K562 (cell line): ENCODE results near the gene SYF2. TPM values are rescaled to one million over a fixed set of nuclear protein-coding genes. Genes with fewer than 3 reads are reported as not detected.

Source experiments
- DIDO1 ChIP-seq: fragments of 450-650 bp; IDR thresholded peaks from 2 replicates; pipeline ENCODE4 v1.6.1; 2016; ENCODE audit warnings: low read depth, missing biosample characterization, missing genetic modification characterization
- ESRRA ChIP-seq: fragments of 450-650 bp; IDR thresholded peaks from 2 replicates; pipeline ENCODE4 v1.6.1; 2014; ENCODE audit warnings: low read depth, mild to moderate bottlenecking, moderate library complexity, borderline replicate concordance
- GABPB1 ChIP-seq: sonication (generic); formaldehyde crosslinking; IDR thresholded peaks from 2 replicates; pipeline ENCODE4 v1.8.0; 2022; ENCODE audit warnings: mild to moderate bottlenecking, missing genetic modification reagents
- NFE2L1 ChIP-seq: fragments of 450-650 bp; IDR thresholded peaks from 2 replicates; pipeline ENCODE4 v1.6.1; 2016; ENCODE audit warnings: missing genetic modification characterization, low read depth, mild to moderate bottlenecking, missing compliant biosample characterization, moderate library complexity, borderline replicate concordance
- POU5F1 ChIP-seq: fragments of 150-350 bp; IDR thresholded peaks from 2 replicates; pipeline ENCODE4 v1.6.1; 2014; ENCODE audit warnings: borderline replicate concordance, low read length, low read depth, mild to moderate bottlenecking; ENCODE audit not compliant: partially characterized antibody
- RREB1 ChIP-seq: fragments of 250-450 bp; sonication (Bioruptor Pico); IDR thresholded peaks from 2 replicates; pipeline ENCODE4 v1.4.0; 2020
- TAF9B ChIP-seq: fragments of 450-650 bp; IDR thresholded peaks from 2 replicates; pipeline ENCODE4 v1.6.1; 2018; ENCODE audit warnings: mild to moderate bottlenecking; ENCODE audit not compliant: partially characterized antibody
- TEAD2 ChIP-seq: fragments of 450-650 bp; IDR thresholded peaks from 2 replicates; pipeline ENCODE4 v1.6.1; 2016; ENCODE audit warnings: missing genetic modification characterization, control low read depth, missing compliant biosample characterization
- ZNF764 ChIP-seq: fragments of 250-450 bp; sonication (Bioruptor Pico); IDR thresholded peaks from 2 replicates; pipeline ENCODE4 v1.4.0; 2020; ENCODE audit warnings: low read depth, mild to moderate bottlenecking, moderate library complexity
- polyA plus RNA-seq, 8 experiments: library from polyadenylated mRNA; depleted of rRNA in 4 of 8; stranded (reverse) in 5 of 8; unstranded in 3 of 8; fragments of >200 nt; fragmentation: Nextera tagmentation in 2 of 8; fragmentation: Illumina TruSeq in 1 of 8; extraction: Ambion mirVana in 2 of 8; extraction: Trizol in 1 of 8; gene quantifications; 2 replicates each; pipeline versions ENCODE4 v1.2.1 to v1.2.3, GENCODE V29; 2011 to 2014; ENCODE audit warnings: inconsistent platforms in 1 of 8, missing spikeins in 1 of 8
- total RNA-seq, 7 experiments: library from RNA; depleted of rRNA in 6 of 7; stranded (reverse); fragments of >200 nt in 6 of 7; fragmentation: Illumina TruSeq in 2 of 7; extraction: Trizol in 2 of 7; gene quantifications; 2 replicates each; pipeline versions ENCODE4 v1.2.1 to v1.2.3, GENCODE V29; 2011 to 2021; ENCODE audit warnings: low replicate concordance in 1 of 7
- TF ChIP-seq, protein P1 (sequence below): fragments of 450-650 bp; IDR thresholded peaks from 2 replicates; pipeline ENCODE4 v1.6.1; 2016; ENCODE audit warnings: borderline replicate concordance
- TF ChIP-seq, protein P2 (sequence below): sonication (generic); formaldehyde crosslinking; IDR thresholded peaks from 2 replicates; pipeline ENCODE4 v1.8.1; 2023; ENCODE audit warnings: missing genetic modification reagents, mild to moderate bottlenecking, borderline replicate concordance

SYF2 gene
- total and polyA plus RNA-seq, 9 of the 15 experiments (the other 6 are each of a cell fraction or from before 2014, with no cell fraction given), result 20.9 to 69.0 (median 43.2) TPM

GRCh38 chr1:25245809-25246599, 13.7 kb upstream of the SYF2 start (continued):
- TF ChIP-seq RREB1 (CRISPR knock-in tag) (peak; percentile 78; the same call in 1 of the 2 replicates), TAF9B (no peak), NFE2L1 (tag) (no peak), TEAD2 (tag) (0 out of 2 replicates have a peak, but pooled peaks have one; percentile 19), POU5F1 (no peak), GABPB1 (CRISPR knock-in tag) (peak; percentile 46; the same call in 1 of the 2 replicates), ZNF764 (CRISPR knock-in tag) (peak; percentile 56; the same call in 1 of the 2 replicates), DIDO1 (no peak), ESRRA (no peak)
- TF ChIP-seq, protein P1, sequence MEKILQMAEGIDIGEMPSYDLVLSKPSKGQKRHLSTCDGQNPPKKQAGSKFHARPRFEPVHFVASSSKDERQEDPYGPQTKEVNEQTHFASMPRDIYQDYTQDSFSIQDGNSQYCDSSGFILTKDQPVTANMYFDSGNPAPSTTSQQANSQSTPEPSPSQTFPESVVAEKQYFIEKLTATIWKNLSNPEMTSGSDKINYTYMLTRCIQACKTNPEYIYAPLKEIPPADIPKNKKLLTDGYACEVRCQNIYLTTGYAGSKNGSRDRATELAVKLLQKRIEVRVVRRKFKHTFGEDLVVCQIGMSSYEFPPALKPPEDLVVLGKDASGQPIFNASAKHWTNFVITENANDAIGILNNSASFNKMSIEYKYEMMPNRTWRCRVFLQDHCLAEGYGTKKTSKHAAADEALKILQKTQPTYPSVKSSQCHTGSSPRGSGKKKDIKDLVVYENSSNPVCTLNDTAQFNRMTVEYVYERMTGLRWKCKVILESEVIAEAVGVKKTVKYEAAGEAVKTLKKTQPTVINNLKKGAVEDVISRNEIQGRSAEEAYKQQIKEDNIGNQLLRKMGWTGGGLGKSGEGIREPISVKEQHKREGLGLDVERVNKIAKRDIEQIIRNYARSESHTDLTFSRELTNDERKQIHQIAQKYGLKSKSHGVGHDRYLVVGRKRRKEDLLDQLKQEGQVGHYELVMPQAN, result peak; percentile 6; the same call in 1 of the 2 replicates
- TF ChIP-seq, protein P2, sequence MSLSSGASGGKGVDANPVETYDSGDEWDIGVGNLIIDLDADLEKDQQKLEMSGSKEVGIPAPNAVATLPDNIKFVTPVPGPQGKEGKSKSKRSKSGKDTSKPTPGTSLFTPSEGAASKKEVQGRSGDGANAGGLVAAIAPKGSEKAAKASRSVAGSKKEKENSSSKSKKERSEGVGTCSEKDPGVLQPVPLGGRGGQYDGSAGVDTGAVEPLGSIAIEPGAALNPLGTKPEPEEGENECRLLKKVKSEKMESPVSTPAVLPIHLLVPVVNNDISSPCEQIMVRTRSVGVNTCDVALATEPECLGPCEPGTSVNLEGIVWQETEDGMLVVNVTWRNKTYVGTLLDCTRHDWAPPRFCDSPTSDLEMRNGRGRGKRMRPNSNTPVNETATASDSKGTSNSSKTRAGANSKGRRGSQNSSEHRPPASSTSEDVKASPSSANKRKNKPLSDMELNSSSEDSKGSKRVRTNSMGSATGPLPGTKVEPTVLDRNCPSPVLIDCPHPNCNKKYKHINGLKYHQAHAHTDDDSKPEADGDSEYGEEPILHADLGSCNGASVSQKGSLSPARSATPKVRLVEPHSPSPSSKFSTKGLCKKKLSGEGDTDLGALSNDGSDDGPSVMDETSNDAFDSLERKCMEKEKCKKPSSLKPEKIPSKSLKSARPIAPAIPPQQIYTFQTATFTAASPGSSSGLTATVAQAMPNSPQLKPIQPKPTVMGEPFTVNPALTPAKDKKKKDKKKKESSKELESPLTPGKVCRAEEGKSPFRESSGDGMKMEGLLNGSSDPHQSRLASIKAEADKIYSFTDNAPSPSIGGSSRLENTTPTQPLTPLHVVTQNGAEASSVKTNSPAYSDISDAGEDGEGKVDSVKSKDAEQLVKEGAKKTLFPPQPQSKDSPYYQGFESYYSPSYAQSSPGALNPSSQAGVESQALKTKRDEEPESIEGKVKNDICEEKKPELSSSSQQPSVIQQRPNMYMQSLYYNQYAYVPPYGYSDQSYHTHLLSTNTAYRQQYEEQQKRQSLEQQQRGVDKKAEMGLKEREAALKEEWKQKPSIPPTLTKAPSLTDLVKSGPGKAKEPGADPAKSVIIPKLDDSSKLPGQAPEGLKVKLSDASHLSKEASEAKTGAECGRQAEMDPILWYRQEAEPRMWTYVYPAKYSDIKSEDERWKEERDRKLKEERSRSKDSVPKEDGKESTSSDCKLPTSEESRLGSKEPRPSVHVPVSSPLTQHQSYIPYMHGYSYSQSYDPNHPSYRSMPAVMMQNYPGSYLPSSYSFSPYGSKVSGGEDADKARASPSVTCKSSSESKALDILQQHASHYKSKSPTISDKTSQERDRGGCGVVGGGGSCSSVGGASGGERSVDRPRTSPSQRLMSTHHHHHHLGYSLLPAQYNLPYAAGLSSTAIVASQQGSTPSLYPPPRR (CRISPR knock-in tag), result peak; percentile 78; the same call in 1 of the 2 replicates
